ENCODE data around the gene CCNG2. TPM values are rescaled to one million over a fixed set of nuclear protein-coding genes. Genes with fewer than 3 reads are reported as not detected.
"Not testable (repeated sequence)": the region's sequence is repeated elsewhere in the genome, so short reads cannot be mapped to it uniquely, and the experiment has no call there.

The CCNG2 gene
- total RNA-seq, result 51.4 TPM

GRCh38 chr4:77156912-77157858 lies at the start of gene CCNG2:
CCNG2 (plus strand) TSS chr4:77157207; CDS start chr4:77158533, 1,326 bp downstream.
- peak; percentile 98 for DNase-seq

- DNase-seq, result no peak
These were observed 46.3 kb upstream of the CCNG2 start for GRCh38 chr4:77110730-77111129.

GRCh38 chr4:77113069-77113468 lies 43.9 kb upstream of the CCNG2 start:
- no peak for DNase-seq

- no peak for DNase-seq
These were observed 39.3 kb upstream of the CCNG2 start for GRCh38 chr4:77117721-77118120.

GRCh38 chr4:77120886-77121508 lies 36.0 kb upstream of the CCNG2 start:
- DNase-seq, result peak; percentile 28

GRCh38 chr4:77121736-77122240 lies 35.2 kb upstream of the CCNG2 start:
- peak; percentile 76 for DNase-seq

GRCh38 chr4:77122656-77123055 lies 34.4 kb upstream of the CCNG2 start:
- no peak for DNase-seq

GRCh38 chr4:77123411-77123810 lies 33.6 kb upstream of the CCNG2 start:
- no peak for DNase-seq

- DNase-seq, result no peak
These were observed 32.4 kb upstream of the CCNG2 start for GRCh38 chr4:77124576-77124975.

GRCh38 chr4:77125961-77126360 lies 31.0 kb upstream of the CCNG2 start:
- DNase-seq, result no peak

GRCh38 chr4:77126809-77127208 lies 30.2 kb upstream of the CCNG2 start:
- DNase-seq, result no peak

- no peak for DNase-seq
These were observed 29.8 kb upstream of the CCNG2 start for GRCh38 chr4:77127215-77127614.

GRCh38 chr4:77127837-77128621 lies 29.0 kb upstream of the CCNG2 start:
- DNase-seq, result no peak

GRCh38 chr4:77132652-77133312 lies 24.2 kb upstream of the CCNG2 start:
- DNase-seq, result no peak

GRCh38 chr4:77137448-77137847 lies 19.6 kb upstream of the CCNG2 start:
- DNase-seq, result not testable (repeated sequence)

GRCh38 chr4:77141964-77142645 lies 14.9 kb upstream of the CCNG2 start:
- no peak for DNase-seq

- DNase-seq, result no peak
These were observed 14.4 kb upstream of the CCNG2 start for GRCh38 chr4:77142646-77143028.

GRCh38 chr4:77143091-77143490 lies 13.9 kb upstream of the CCNG2 start:
- no peak for DNase-seq

GRCh38 chr4:77145842-77146185 lies 11.2 kb upstream of the CCNG2 start:
- DNase-seq, result no peak

GRCh38 chr4:77146186-77147078 lies 10.6 kb upstream of the CCNG2 start:
- DNase-seq, result peak; percentile 39
